ENCODE data around the gene KCTD17. TPM values are rescaled to one million over a fixed set of nuclear protein-coding genes. Genes with fewer than 3 reads are reported as not detected.

Gene KCTD17
- total and polyA plus RNA-seq, 2 of the 4 experiments (the other 2 are of a cell fraction) = 28.3 to 37.3 TPM

DNA sequence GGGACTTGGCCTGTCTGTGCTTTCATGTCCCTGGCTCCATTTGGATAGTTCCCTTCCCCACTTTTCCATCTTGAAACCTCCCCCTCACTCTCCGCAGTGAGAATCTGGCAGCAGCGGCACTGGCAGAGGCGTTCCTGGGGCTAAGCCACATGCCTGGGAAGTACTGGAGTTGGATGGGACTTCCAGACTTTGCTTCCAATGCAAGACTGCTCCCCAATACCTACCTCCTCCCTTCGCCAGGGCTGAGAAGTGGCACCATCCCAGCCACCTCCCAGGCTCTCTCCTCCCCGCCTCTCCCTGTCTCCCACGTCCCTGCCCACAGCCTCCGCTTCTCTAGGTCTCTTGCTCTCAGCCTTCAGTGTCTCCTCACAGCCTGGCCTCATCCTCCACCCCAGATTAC, 48.9 kb upstream of the KCTD17 start:
- no peak overlapping the region for H3K4me3 ChIP-seq (ENCODE audit: insufficient read depth, low read depth, low read length)
- no peak overlapping the region for H3K9ac ChIP-seq (ENCODE audit: low read depth, low read length)
- no peak overlapping the region for H2BK20ac ChIP-seq (ENCODE audit: low read depth, low read length)
- dilution Hi-C loops (cut with HindIII; ENCODE audit: low sequenced_read_pairs, unreplicated experiment) = no loop called here
- no peak overlapping the region for H3K56ac ChIP-seq (ENCODE audit: extremely low read depth, insufficient read depth, low read length)
- no peak for TF ChIP-seq RAD21 (IDR thresholded peaks at IDR 0.05; ENCODE audit: low read length)
- TF ChIP-seq CTCF (conservative IDR thresholded peaks at IDR 0.05; ENCODE audit: low read depth, low read length) = no peak
- TF ChIP-seq POLR2A (IDR thresholded peaks at IDR 0.05; ENCODE audit: low read depth, low read length) = no peak
- TF ChIP-seq BHLHE40 (IDR thresholded peaks at IDR 0.05; ENCODE audit: low read depth, low read length) = no peak
- TF ChIP-seq MAFK (IDR thresholded peaks at IDR 0.05; ENCODE audit: low read depth, low read length) = no peak
- TF ChIP-seq CHD1 (IDR thresholded peaks at IDR 0.05; ENCODE audit: low read depth, low read length) = no peak
- TF ChIP-seq NFE2L2 (IDR thresholded peaks at IDR 0.05; ENCODE audit: low read depth, low read length) = no peak
- no peak for TF ChIP-seq MAZ (IDR thresholded peaks at IDR 0.05; ENCODE audit: borderline replicate concordance, low read depth, low read length)
- no peak for TF ChIP-seq CEBPB (IDR thresholded peaks at IDR 0.05; ENCODE audit: low read depth, low read length)
- TF ChIP-seq, protein P1, sequence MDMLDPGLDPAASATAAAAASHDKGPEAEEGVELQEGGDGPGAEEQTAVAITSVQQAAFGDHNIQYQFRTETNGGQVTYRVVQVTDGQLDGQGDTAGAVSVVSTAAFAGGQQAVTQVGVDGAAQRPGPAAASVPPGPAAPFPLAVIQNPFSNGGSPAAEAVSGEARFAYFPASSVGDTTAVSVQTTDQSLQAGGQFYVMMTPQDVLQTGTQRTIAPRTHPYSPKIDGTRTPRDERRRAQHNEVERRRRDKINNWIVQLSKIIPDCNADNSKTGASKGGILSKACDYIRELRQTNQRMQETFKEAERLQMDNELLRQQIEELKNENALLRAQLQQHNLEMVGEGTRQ (IDR thresholded peaks at IDR 0.05; ENCODE audit: low read depth, low read length) = no peak
- H3K18ac ChIP-seq (ENCODE audit: low read depth, low read length) = no peak overlapping the region
- no peak overlapping the region for H3K4me2 ChIP-seq (ENCODE audit: low read depth, low read length)
- H4K5ac ChIP-seq (ENCODE audit: low read depth, low read length) = no peak overlapping the region
- in situ Hi-C loops (cut with MboI; ENCODE audit: low sequenced_read_pairs) = no loop called here
- H2BK5ac ChIP-seq (ENCODE audit: low read depth, low read length, poor library complexity, severe bottlenecking) = no peak overlapping the region
- no peaks in the 10 kb centered on the region for H3K9me1 ChIP-seq (ENCODE audit: insufficient read depth, low read length)
- H3K14ac ChIP-seq (replicated peaks; ENCODE audit: low read depth, low read length) = no peak overlapping the region
- CTCF ChIA-PET = no interaction called here
- H2AFZ ChIP-seq (replicated peaks; ENCODE audit: low read length, poor library complexity) = no peak overlapping the region
- H2BK15ac ChIP-seq (ENCODE audit: low read depth, low read length) = no peak overlapping the region
- POLR2A ChIA-PET (ENCODE audit: unreplicated experiment) = no interaction called here
- no peaks in the 10 kb centered on the region; the same call in 1 of the 2 replicates for H4K20me1 ChIP-seq (ENCODE audit: insufficient read depth, low read length)
- no peak overlapping the region for H2AK5ac ChIP-seq (ENCODE audit: low read depth, low read length)
- no peaks in the 10 kb centered on the region for H3K79me1 ChIP-seq (ENCODE audit: low read depth in 1 of 2, low read length in 2 of 2)
- H3K23ac ChIP-seq (ENCODE audit: low read depth, low read length) = no peak overlapping the region
- intact Hi-C loops (cut with micrococcal nuclease) = no loop called here
- H2BK120ac ChIP-seq (ENCODE audit: low read depth, low read length) = no peak overlapping the region
- H3K4me1 ChIP-seq (ENCODE audit: control insufficient read depth, insufficient read depth, low read length) = no peaks in the 10 kb centered on the region
- ATAC-seq (ENCODE audit: low read depth) = no peak
- no peak overlapping the region for H2AK9ac ChIP-seq (replicated peaks; ENCODE audit: low read depth, low read length, poor library complexity)
- no peak overlapping the region for H3K4ac ChIP-seq (ENCODE audit: low read depth, low read length)
- H4K91ac ChIP-seq (ENCODE audit: insufficient read depth, low read depth, low read length) = no peak overlapping the region
- BruUV-seq (replicated peaks) = no TSS peak
- H3K9me3 ChIP-seq (ENCODE audit: control insufficient read depth, insufficient read depth, low read length) = peaks cover 7% of the 10 kb centered on the region
- no peak for DNase-seq
- H3K27ac ChIP-seq (ENCODE audit: insufficient read depth, low read length) = no peak overlapping the region
- H4K8ac ChIP-seq (ENCODE audit: low read depth in 2 of 2, low read length in 2 of 2) = no peak overlapping the region
- WGBS, 2 experiments (ENCODE audit: extremely low coverage in 2 of 2, insufficient read length in 1 of 2) = 20% methylated on average over 1 of the region's 7 CpGs; no CpG with 5 or more reads in 1 of the 2 experiments
- H3K27me3 ChIP-seq (ENCODE audit: control insufficient read depth, insufficient read depth, low read length) = peaks cover 53% of the 10 kb centered on the region
- no peaks in the 10 kb centered on the region for H3K36me3 ChIP-seq (ENCODE audit: control insufficient read depth, insufficient read depth, low read length)

Data from IMR-90 (cell line).